NOMO-1 treated with dmso at 0.1 percent for 144 hours (cell line): Measurements from ENCODE around the gene GMCL2.

Experiments
- DNase-seq: peaks from one replicate; lab custom pipeline; 2025; ENCODE audit not compliant: unreplicated experiment; lab: John Stamatoyannopoulos, UW

The GMCL2 gene

GRCh38 chr5:178145965-178146820 lies 41.0 kb downstream of the GMCL2 start:
- no peak for DNase-seq

GRCh38 chr5:178143901-178144300 lies 43.3 kb downstream of the GMCL2 start:
- no peak for DNase-seq

GRCh38 chr5:178143246-178143645 lies 43.9 kb downstream of the GMCL2 start:
- DNase-seq: no peak

GRCh38 chr5:178142642-178143041 lies 44.5 kb downstream of the GMCL2 start:
- no peak for DNase-seq

- DNase-seq: no peak
These were observed 45.6 kb downstream of the GMCL2 start for GRCh38 chr5:178141550-178141949.

- no peak for DNase-seq
These were observed 49.2 kb downstream of the GMCL2 start for GRCh38 chr5:178137991-178138390.

GRCh38 chr5:178136990-178137389 lies 50.2 kb downstream of the GMCL2 start:
- no peak for DNase-seq
